Breast epithelium (tissue), 4 donors: Measurements from ENCODE around the gene VEGFD. TPM values are rescaled to one million over a fixed set of nuclear protein-coding genes. Genes with fewer than 3 reads are reported as not detected.
A peak's percentile ranks its signal among the peaks of the same experiment; 100 is the strongest.

Source experiments
- DNase-seq, 2 donors: peaks; one replicate each; pipeline ENCODE4 v3.0.0-alpha.2; 2019; ENCODE audit warnings: low spot score in 2 of 2
- H3K27ac ChIP-seq, 2 donors: fragments of 200-600 bp; sonication (generic) in 1 of 2; one replicate each; pipeline ENCODE4 v1.5.1; 2016 to 2019; ENCODE audit warnings: mild to moderate bottlenecking in 1 of 2
- H3K27me3 ChIP-seq, 2 donors: fragments of 200-600 bp; sonication (generic) in 1 of 2; one replicate each; pipeline versions ENCODE4 v1.5.1 to v1.6.0; 2017 to 2019; ENCODE audit warnings: control low read depth in 1 of 2, mild to moderate bottlenecking in 1 of 2
- H3K36me3 ChIP-seq: fragments of 200-600 bp; one replicate; pipeline ENCODE4 v1.5.1; 2019
- H3K4me1 ChIP-seq, 2 donors: fragments of 200-600 bp; sonication (generic); one replicate each; pipeline ENCODE4 v1.5.1; 2016 to 2019; ENCODE audit warnings: control low read depth in 1 of 2
- H3K4me3 ChIP-seq, 3 donors: fragments of 200-600 bp; sonication (generic); 1 replicate in 2 of 3; 2 replicates in 1 of 3; pipeline ENCODE4 v1.5.1; 2016 to 2019; ENCODE audit warnings: mild to moderate bottlenecking in 3 of 3, moderate library complexity in 2 of 3
- H3K9me3 ChIP-seq, 2 donors: fragments of 200-600 bp; sonication (generic) in 1 of 2; one replicate each; pipeline ENCODE4 v1.5.1; 2016 to 2019; ENCODE audit warnings: control low read depth in 1 of 2
- CTCF ChIP-seq, 3 donors: fragments of 450-650 bp; IDR thresholded peaks; one replicate each; pipeline ENCODE4 v1.5.1; 2016 to 2017; ENCODE audit warnings: antibody characterized with exemption in 3 of 3, mild to moderate bottlenecking in 3 of 3, moderate library complexity in 3 of 3
- POLR2A ChIP-seq: fragments of 450-650 bp; IDR thresholded peaks from one replicate; pipeline ENCODE4 v1.6.1; 2016; ENCODE audit warnings: antibody characterized with exemption, mild to moderate bottlenecking, moderate library complexity
- POLR2AphosphoS5 ChIP-seq, 3 donors: sonication (generic); formaldehyde crosslinking; IDR thresholded peaks; one replicate each; pipeline ENCODE4 v1.6.1; 2017; ENCODE audit warnings: antibody characterized with exemption in 3 of 3
- intact Hi-C: fragments of 100-400 bp; cut with DNase I; formaldehyde crosslinking; loops from one replicate; pipeline ENCODE4 v1.15.1; 2023; ENCODE audit warnings: low total_unique reads
- total RNA-seq, 3 donors: library from RNA; depleted of rRNA; stranded (reverse); fragments of >200 nt; gene quantifications; one replicate each; pipeline ENCODE4 v1.1.0, GENCODE V29; 2016

VEGFD gene, protein sequence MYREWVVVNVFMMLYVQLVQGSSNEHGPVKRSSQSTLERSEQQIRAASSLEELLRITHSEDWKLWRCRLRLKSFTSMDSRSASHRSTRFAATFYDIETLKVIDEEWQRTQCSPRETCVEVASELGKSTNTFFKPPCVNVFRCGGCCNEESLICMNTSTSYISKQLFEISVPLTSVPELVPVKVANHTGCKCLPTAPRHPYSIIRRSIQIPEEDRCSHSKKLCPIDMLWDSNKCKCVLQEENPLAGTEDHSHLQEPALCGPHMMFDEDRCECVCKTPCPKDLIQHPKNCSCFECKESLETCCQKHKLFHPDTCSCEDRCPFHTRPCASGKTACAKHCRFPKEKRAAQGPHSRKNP
- total RNA-seq = 10 to 100 TPM in 1 of 3 donors, 1 to 10 TPM in 2; 6.0 to 10.2 (median 7.0) TPM

DNA sequence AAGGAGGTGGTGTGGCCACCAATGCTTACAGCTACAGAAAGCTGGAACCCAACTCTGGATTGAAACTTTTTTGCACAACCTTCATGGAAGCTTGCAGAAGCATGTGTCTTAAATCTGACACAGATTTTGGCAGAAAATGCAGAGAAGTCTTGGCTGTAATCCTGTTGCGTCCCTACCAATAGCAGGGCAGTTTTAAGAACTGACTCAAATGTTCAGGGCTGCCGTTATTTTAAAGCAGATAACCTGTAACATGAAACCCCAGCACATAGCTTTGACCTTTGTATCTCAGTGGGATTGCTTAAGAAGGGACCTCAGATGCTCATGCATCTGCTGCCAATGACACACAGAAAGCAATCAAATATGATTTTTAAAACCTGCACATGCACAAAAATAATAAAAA lies at the start of gene VEGFD:
VEGFD (minus strand) TSS at position 110 of the 400 bp plus-strand sequence. CDS start 467 bp downstream, outside the sequence.
- H3K27me3 ChIP-seq = peaks cover 0 to 39% of the 10 kb centered on the region in 2 donors
- no peak for DNase-seq
- no peaks in the 10 kb centered on the region for H3K4me1 ChIP-seq
- peak within 1 kb of the TSS in 1 of 3 donors; percentile 6 for H3K4me3 ChIP-seq
- peak within 1 kb of the TSS in 1 of 2 donors; percentile 23 for H3K27ac ChIP-seq
- H3K9me3 ChIP-seq = no peaks in the 10 kb centered on the region
- TF ChIP-seq CTCF (IDR thresholded peaks at IDR 0.05) (no peak), POLR2AphosphoS5 (IDR thresholded peaks at IDR 0.05) (no peak), POLR2A (no peak)
- intact Hi-C loops = no loop called here
- H3K36me3 ChIP-seq = no peaks in the 10 kb centered on the region

GRCh38 chrX:15430584-15430983 lies 46.4 kb upstream of the VEGFD start:
- no peaks in the 10 kb centered on the region for H3K36me3 ChIP-seq
- peaks cover 0 to 11% of the 10 kb centered on the region in 2 donors for H3K27me3 ChIP-seq
- no peak for DNase-seq
- no peaks in the 10 kb centered on the region for H3K4me1 ChIP-seq
- peak overlapping the region in 1 of 2 donors; percentile 25 for H3K27ac ChIP-seq
- intact Hi-C loops = no loop called here
- TF ChIP-seq POLR2A = no peak
- TF ChIP-seq POLR2AphosphoS5 (IDR thresholded peaks at IDR 0.05) = no peak
- TF ChIP-seq CTCF (IDR thresholded peaks at IDR 0.05) = no peak
- H3K4me3 ChIP-seq = no peak overlapping the region
- no peaks in the 10 kb centered on the region for H3K9me3 ChIP-seq

GRCh38 chrX:15430076-15430475 lies 45.9 kb upstream of the VEGFD start:
- Histone ChIP-seq H3K9me3 (no peaks in the 10 kb centered on the region), H3K36me3 (no peaks in the 10 kb centered on the region), H3K4me3 (no peak overlapping the region), H3K4me1 (no peaks in the 10 kb centered on the region), H3K27ac (peak overlapping the region in 1 of 2 donors; percentile 25), H3K27me3 (peaks cover 0 to 11% of the 10 kb centered on the region in 2 donors)
- TF ChIP-seq CTCF (IDR thresholded peaks at IDR 0.05) = no peak
- no peak for TF ChIP-seq POLR2A
- TF ChIP-seq POLR2AphosphoS5 (IDR thresholded peaks at IDR 0.05) = no peak
- intact Hi-C loops = no loop called here
- no peak for DNase-seq

GRCh38 chrX:15425024-15425423 lies 40.8 kb upstream of the VEGFD start:
- TF ChIP-seq POLR2AphosphoS5 (IDR thresholded peaks at IDR 0.05) (no peak), CTCF (IDR thresholded peaks at IDR 0.05) (no peak), POLR2A (no peak)
- H3K27ac ChIP-seq = no peak overlapping the region
- intact Hi-C loops = no loop called here
- H3K4me1 ChIP-seq = no peaks in the 10 kb centered on the region
- no peaks in the 10 kb centered on the region for H3K36me3 ChIP-seq
- no peaks in the 10 kb centered on the region for H3K9me3 ChIP-seq
- peaks cover 0 to 18% of the 10 kb centered on the region in 2 donors for H3K27me3 ChIP-seq
- DNase-seq = no peak
- H3K4me3 ChIP-seq = no peak overlapping the region

DNA sequence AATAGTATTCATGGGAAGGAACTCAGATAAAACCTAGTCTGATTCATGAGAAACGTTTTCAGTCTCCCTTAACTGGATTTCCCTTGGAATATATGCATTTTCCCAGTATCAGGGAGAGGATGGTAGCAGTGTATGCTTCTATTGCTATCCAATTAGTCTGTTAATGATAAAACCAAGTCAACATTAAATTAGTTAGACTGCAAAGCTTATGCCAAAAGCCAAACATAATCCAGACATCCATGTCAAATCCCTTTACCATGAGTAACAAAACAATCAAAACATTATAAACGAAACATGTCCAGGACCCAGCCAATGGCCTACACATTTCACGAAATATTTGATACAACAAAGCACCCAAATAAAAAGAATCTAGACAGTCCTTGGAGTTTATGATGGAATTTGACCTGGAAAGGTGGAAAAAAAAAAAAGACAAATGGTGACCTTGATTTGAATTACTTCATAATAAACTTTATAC lies 34.5 kb upstream of the VEGFD start:
- no peak for DNase-seq
- Histone ChIP-seq H3K27me3 (peaks cover 0 to 6% of the 10 kb centered on the region in 2 donors), H3K4me3 (no peak overlapping the region), H3K27ac (no peak overlapping the region), H3K4me1 (no peaks in the 10 kb centered on the region), H3K9me3 (peaks cover 5 to 9% of the 10 kb centered on the region in 2 donors), H3K36me3 (no peaks in the 10 kb centered on the region)
- intact Hi-C loops = loop anchor here (5.0 kb wide), 1 partner anchor 1821 kb away; no protein-coding TSS in a partner anchor
- TF ChIP-seq POLR2A (no peak), POLR2AphosphoS5 (IDR thresholded peaks at IDR 0.05) (no peak), CTCF (IDR thresholded peaks at IDR 0.05) (no peak)
